ENCODE data around the gene CACNA2D3.

GRCh38 chr3:54232618-54233017, 110.3 kb downstream of the CACNA2D3 start:
- TF ChIP-seq CTCF (IDR thresholded peaks at IDR 0.05; ENCODE audit: low read depth, low read length, missing input control) (no peak), YY1 (IDR thresholded peaks at IDR 0.05) (no peak), EGR1 (IDR thresholded peaks at IDR 0.05; ENCODE audit: low read depth in 2 of 2) (no peak), REST (IDR thresholded peaks at IDR 0.05) (no peak), GABPA (IDR thresholded peaks at IDR 0.05 in 1 of 2, conservative IDR thresholded peaks at IDR 0.05 in 1 of 2) (no peak), ATF3 (IDR thresholded peaks at IDR 0.05) (no peak), RXRA (IDR thresholded peaks at IDR 0.05) (no peak), TAF1 (conservative IDR thresholded peaks at IDR 0.05) (no peak), RAD21 (IDR thresholded peaks at IDR 0.05) (no peak)
